Bronchial epithelial cell (primary cell): ENCODE data around the gene UBE2I. TPM values are rescaled to one million over a fixed set of nuclear protein-coding genes. Genes with fewer than 3 reads are reported as not detected.

Experiments used
- DNase-seq: peaks from one replicate; pipeline ENCODE4 v3.0.0-alpha.2; 2010; ENCODE audit warnings: low read depth
- FAIRE-seq: peaks from 2 replicates; lab custom pipeline; 2011; peaks lifted over from hg19 to GRCh38; lab: Jason Lieb, UNC
- H3K27me3 ChIP-seq: 2 replicates; pipeline ENCODE4 v1.5.1; 2011; ENCODE audit warnings: low read length; ENCODE audit not compliant: control insufficient read depth, insufficient read depth
- H3K36me3 ChIP-seq: 2 replicates; pipeline ENCODE4 v1.5.1; 2011; ENCODE audit warnings: low read length; ENCODE audit not compliant: control insufficient read depth, insufficient read depth
- H3K4me3 ChIP-seq: 2 replicates; pipeline ENCODE4 v1.5.1; 2011; ENCODE audit warnings: mild to moderate bottlenecking, low read depth, low read length, control low read depth
- CTCF ChIP-seq: IDR thresholded peaks from 2 replicates; pipeline ENCODE4 v1.5.1; 2011; ENCODE audit warnings: mild to moderate bottlenecking, moderate library complexity, low read length, control low read depth, inconsistent platforms; ENCODE audit not compliant: insufficient read depth, severe bottlenecking
- total RNA-seq: library from RNA; depleted of rRNA; stranded (reverse); fragments of >200 nt; gene quantifications from 2 replicates; pipeline ENCODE4 v1.2.1, GENCODE V29; 2014

UBE2I gene
- total RNA-seq, 1 donor from 2014 or later, result 49.8 TPM

GRCh38 chr16:1299868-1300203 is 9.6 kb upstream of the UBE2I start:
- H3K27me3 ChIP-seq, result peaks cover 2% of the 10 kb centered on the region
- FAIRE-seq, result no peak
- no peak for TF ChIP-seq CTCF
- no peaks in the 10 kb centered on the region for H3K36me3 ChIP-seq
- no peak for DNase-seq
- no peak overlapping the region for H3K4me3 ChIP-seq

GRCh38 chr16:1300664-1301476 is 8.6 kb upstream of the UBE2I start:
- peak overlapping the region; percentile 7 for H3K4me3 ChIP-seq

GRCh38 chr16:1301562-1301961 is 7.9 kb upstream of the UBE2I start:
- peaks cover 2% of the 10 kb centered on the region for H3K27me3 ChIP-seq
- no peak for DNase-seq
- TF ChIP-seq CTCF, result no peak
- H3K36me3 ChIP-seq, result no peaks in the 10 kb centered on the region
- no peak overlapping the region for H3K4me3 ChIP-seq
- FAIRE-seq, result no peak

More at GRCh38 chr16:1300664-1301476, 8.6 kb upstream of the UBE2I start:
- no peak for FAIRE-seq
- no peak for DNase-seq
- Histone ChIP-seq H3K36me3 (no peaks in the 10 kb centered on the region), H3K27me3 (peaks cover 2% of the 10 kb centered on the region)
- peak; percentile 96 for TF ChIP-seq CTCF

- Histone ChIP-seq H3K27me3 (no peaks in the 10 kb centered on the region), H3K4me3 (no peak overlapping the region), H3K36me3 (peaks cover 1% of the 10 kb centered on the region)
- TF ChIP-seq CTCF, result no peak
- no peak for FAIRE-seq
- DNase-seq, result no peak
Measured at GRCh38 chr16:1305823-1306222, 3.6 kb upstream of the UBE2I start.

GRCh38 chr16:1306334-1306733 is 3.1 kb upstream of the UBE2I start:
- Histone ChIP-seq H3K4me3 (no peak overlapping the region), H3K27me3 (no peaks in the 10 kb centered on the region), H3K36me3 (peaks cover 2% of the 10 kb centered on the region)
- TF ChIP-seq CTCF, result no peak
- DNase-seq (no peak), FAIRE-seq (no peak)
